Muscle layer of duodenum (tissue), 2 donors: ENCODE measurements around the gene CDV3.
"Not testable (repeated sequence)": the region's sequence is repeated elsewhere in the genome, so short reads cannot be mapped to it uniquely, and the experiment has no call there.

Source experiments
- H3K27ac ChIP-seq: one replicate; pipeline ENCODE4 v1.7.0; 2013; ENCODE audit warnings: mild to moderate bottlenecking, low read length
- H3K27me3 ChIP-seq: one replicate; pipeline ENCODE4 v1.7.0; 2013; ENCODE audit warnings: low read depth, mild to moderate bottlenecking, control low read depth, low read length
- H3K36me3 ChIP-seq, 2 donors: one replicate each; pipeline ENCODE4 v1.7.0; 2013; ENCODE audit warnings: low read length in 2 of 2, control low read depth in 1 of 2, mild to moderate bottlenecking in 1 of 2; ENCODE audit not compliant: insufficient read depth in 2 of 2, control insufficient read depth in 1 of 2
- H3K4me1 ChIP-seq, 2 donors: one replicate each; pipeline ENCODE4 v1.7.0; 2013; ENCODE audit warnings: low read length in 2 of 2, mild to moderate bottlenecking in 2 of 2, control low read depth in 1 of 2, moderate library complexity in 1 of 2; ENCODE audit not compliant: insufficient read depth in 2 of 2, control insufficient read depth in 1 of 2
- H3K4me3 ChIP-seq, 2 donors: one replicate each; pipeline ENCODE4 v1.7.0; 2013; ENCODE audit warnings: low read length in 2 of 2, low read depth in 1 of 2, mild to moderate bottlenecking in 1 of 2
- H3K9me3 ChIP-seq, 2 donors: one replicate each; pipeline ENCODE4 v1.7.0; 2013; ENCODE audit warnings: low read length in 2 of 2, control low read depth in 1 of 2, mild to moderate bottlenecking in 1 of 2; ENCODE audit not compliant: control insufficient read depth in 1 of 2
- donor health status: healthy.

Gene CDV3

GRCh38 chr3:133540896-133541674, 32.4 kb upstream of the CDV3 start:
- Histone ChIP-seq H3K36me3 (no peaks in the 10 kb centered on the region), H3K27me3 (no peaks in the 10 kb centered on the region), H3K4me3 (no peak overlapping the region), H3K9me3 (no peaks in the 10 kb centered on the region), H3K4me1 (peaks cover 8 to 9% of the 10 kb centered on the region in 2 donors), H3K27ac (no peak overlapping the region)

- Histone ChIP-seq H3K4me3 (no peak overlapping the region), H3K9me3 (no peaks in the 10 kb centered on the region)
Measured at GRCh38 chr3:133542871-133543270, 30.6 kb upstream of the CDV3 start.

GRCh38 chr3:133544983-133545382, 28.5 kb upstream of the CDV3 start:
- not testable (repeated sequence) for H3K9me3 ChIP-seq, H3K27me3 ChIP-seq, H3K36me3 ChIP-seq, H3K27ac ChIP-seq, H3K4me3 ChIP-seq
- H3K4me1 ChIP-seq, result peaks cover 3 to 16% of the 10 kb centered on the region in 2 donors

More at GRCh38 chr3:133542871-133543270, 30.6 kb upstream of the CDV3 start:
- peaks cover 3 to 12% of the 10 kb centered on the region in 2 donors for H3K4me1 ChIP-seq
- no peaks in the 10 kb centered on the region for H3K36me3 ChIP-seq
- H3K27me3 ChIP-seq, result no peaks in the 10 kb centered on the region
- H3K27ac ChIP-seq, result no peak overlapping the region

- Histone ChIP-seq H3K36me3 (no peaks in the 10 kb centered on the region), H3K27ac (peak overlapping the region; percentile 16), H3K27me3 (no peaks in the 10 kb centered on the region), H3K4me3 (no peak overlapping the region), H3K9me3 (no peaks in the 10 kb centered on the region), H3K4me1 (peaks cover 0 to 16% of the 10 kb centered on the region in 2 donors)
Measured at GRCh38 chr3:133547432-133548041, 25.9 kb upstream of the CDV3 start.

GRCh38 chr3:133548090-133548489, 25.4 kb upstream of the CDV3 start:
- H3K9me3 ChIP-seq, result no peaks in the 10 kb centered on the region
- H3K4me3 ChIP-seq, result no peak overlapping the region
- no peaks in the 10 kb centered on the region for H3K36me3 ChIP-seq
- peaks cover 0 to 16% of the 10 kb centered on the region in 2 donors for H3K4me1 ChIP-seq
- peak overlapping the region; percentile 16 for H3K27ac ChIP-seq
- H3K27me3 ChIP-seq, result no peaks in the 10 kb centered on the region

- H3K36me3 ChIP-seq, result no peaks in the 10 kb centered on the region
- H3K4me3 ChIP-seq, result no peak overlapping the region
- no peaks in the 10 kb centered on the region for H3K9me3 ChIP-seq
Measured at GRCh38 chr3:133549565-133549964, 23.9 kb upstream of the CDV3 start.

GRCh38 chr3:133551589-133551988, 21.9 kb upstream of the CDV3 start:
- not testable (repeated sequence) for H3K27ac ChIP-seq, H3K4me3 ChIP-seq, H3K27me3 ChIP-seq, H3K36me3 ChIP-seq, H3K9me3 ChIP-seq
- H3K4me1 ChIP-seq, result peaks cover 0 to 16% of the 10 kb centered on the region in 2 donors

More at GRCh38 chr3:133549565-133549964, 23.9 kb upstream of the CDV3 start:
- peaks cover 0 to 16% of the 10 kb centered on the region in 2 donors for H3K4me1 ChIP-seq
- H3K27ac ChIP-seq, result no peak overlapping the region
- H3K27me3 ChIP-seq, result no peaks in the 10 kb centered on the region

GRCh38 chr3:133561679-133562078, 11.8 kb upstream of the CDV3 start:
- Histone ChIP-seq H3K4me3 (no peak overlapping the region), H3K9me3 (peaks cover 0 to 3% of the 10 kb centered on the region in 2 donors), H3K27ac (no peak overlapping the region), H3K4me1 (no peaks in the 10 kb centered on the region), H3K27me3 (no peaks in the 10 kb centered on the region), H3K36me3 (no peaks in the 10 kb centered on the region)

- Histone ChIP-seq H3K27me3 (no peaks in the 10 kb centered on the region), H3K4me1 (no peaks in the 10 kb centered on the region), H3K9me3 (peaks cover 0 to 3% of the 10 kb centered on the region in 2 donors), H3K27ac (no peak overlapping the region), H3K4me3 (no peak overlapping the region), H3K36me3 (no peaks in the 10 kb centered on the region)
Measured at GRCh38 chr3:133562376-133562775, 11.1 kb upstream of the CDV3 start.

- H3K4me1 ChIP-seq, result no peaks in the 10 kb centered on the region
- no peaks in the 10 kb centered on the region for H3K36me3 ChIP-seq
- no peaks in the 10 kb centered on the region for H3K27me3 ChIP-seq
- no peak overlapping the region for H3K4me3 ChIP-seq
- H3K27ac ChIP-seq, result no peak overlapping the region
- peaks cover 0 to 3% of the 10 kb centered on the region in 2 donors for H3K9me3 ChIP-seq
Measured at GRCh38 chr3:133563186-133563591, 10.3 kb upstream of the CDV3 start.

- Histone ChIP-seq H3K4me1 (peaks cover 0 to 6% of the 10 kb centered on the region in 2 donors), H3K4me3 (no peak overlapping the region), H3K27me3 (no peaks in the 10 kb centered on the region), H3K36me3 (no peaks in the 10 kb centered on the region), H3K9me3 (no peaks in the 10 kb centered on the region), H3K27ac (no peak overlapping the region)
Measured at GRCh38 chr3:133563816-133564215, 9.7 kb upstream of the CDV3 start.
